Measurements from ENCODE around the gene C17orf67. TPM values are rescaled to one million over a fixed set of nuclear protein-coding genes. Genes with fewer than 3 reads are reported as not detected.
A peak's percentile ranks its signal among the peaks of the same experiment; 100 is the strongest.

C17orf67 gene
- total and polyA plus RNA-seq, 2 of the 13 experiments (the other 11 are each of a cell fraction or from before 2014, with no cell fraction given) = 0.41 to 0.86 TPM

DNA sequence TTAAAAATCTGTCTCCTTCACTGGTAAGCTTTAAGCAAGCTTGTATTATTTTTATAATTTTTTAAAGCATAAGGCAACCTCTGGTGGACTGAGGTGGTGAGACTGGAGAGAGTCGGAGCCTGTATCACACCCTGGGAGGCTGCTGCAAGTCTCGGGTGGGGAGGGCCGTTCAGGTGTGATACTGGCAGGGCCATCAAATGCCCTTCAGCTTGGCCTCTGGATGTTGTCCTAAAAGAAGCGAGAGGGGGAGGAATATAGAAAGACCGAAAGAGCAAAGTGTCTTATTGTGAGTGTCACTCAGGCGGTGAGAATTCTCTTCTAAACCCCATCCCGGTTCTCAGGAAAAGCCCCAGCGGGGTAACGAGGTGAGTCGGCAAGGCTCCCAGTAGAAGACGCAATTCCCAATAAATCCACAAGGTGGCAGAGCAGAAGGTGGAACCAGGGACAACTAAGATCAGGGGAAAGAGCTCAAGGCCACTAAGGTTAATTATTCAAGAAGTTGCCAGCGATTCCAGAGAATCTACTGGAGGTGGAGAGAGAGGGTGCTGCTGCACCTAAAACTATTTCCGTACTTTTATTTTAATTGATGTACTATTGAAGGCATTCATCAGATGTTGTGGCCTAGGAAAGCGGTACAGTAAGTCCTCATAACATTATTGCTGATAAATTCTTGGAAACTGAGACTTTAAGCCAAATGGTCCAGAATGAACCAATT is 14.1 kb downstream of the C17orf67 start (continued):
- TF ChIP-seq ZNF557 (CRISPR knock-in tag; IDR thresholded peaks at IDR 0.05) = no peak
- no peak for TF ChIP-seq ZNF253 (CRISPR knock-in tag; IDR thresholded peaks at IDR 0.05; ENCODE audit: borderline replicate concordance)
- TF ChIP-seq SP140L (CRISPR knock-in tag; IDR thresholded peaks at IDR 0.05; ENCODE audit: borderline replicate concordance) = peak; percentile 67; the same call in 1 of the 2 replicates
- no peak for TF ChIP-seq FOXM1 (CRISPR knock-in tag; IDR thresholded peaks at IDR 0.05)
- TF ChIP-seq ZNF251 (CRISPR knock-in tag; IDR thresholded peaks at IDR 0.05) = no peak
- TF ChIP-seq, protein P1, sequence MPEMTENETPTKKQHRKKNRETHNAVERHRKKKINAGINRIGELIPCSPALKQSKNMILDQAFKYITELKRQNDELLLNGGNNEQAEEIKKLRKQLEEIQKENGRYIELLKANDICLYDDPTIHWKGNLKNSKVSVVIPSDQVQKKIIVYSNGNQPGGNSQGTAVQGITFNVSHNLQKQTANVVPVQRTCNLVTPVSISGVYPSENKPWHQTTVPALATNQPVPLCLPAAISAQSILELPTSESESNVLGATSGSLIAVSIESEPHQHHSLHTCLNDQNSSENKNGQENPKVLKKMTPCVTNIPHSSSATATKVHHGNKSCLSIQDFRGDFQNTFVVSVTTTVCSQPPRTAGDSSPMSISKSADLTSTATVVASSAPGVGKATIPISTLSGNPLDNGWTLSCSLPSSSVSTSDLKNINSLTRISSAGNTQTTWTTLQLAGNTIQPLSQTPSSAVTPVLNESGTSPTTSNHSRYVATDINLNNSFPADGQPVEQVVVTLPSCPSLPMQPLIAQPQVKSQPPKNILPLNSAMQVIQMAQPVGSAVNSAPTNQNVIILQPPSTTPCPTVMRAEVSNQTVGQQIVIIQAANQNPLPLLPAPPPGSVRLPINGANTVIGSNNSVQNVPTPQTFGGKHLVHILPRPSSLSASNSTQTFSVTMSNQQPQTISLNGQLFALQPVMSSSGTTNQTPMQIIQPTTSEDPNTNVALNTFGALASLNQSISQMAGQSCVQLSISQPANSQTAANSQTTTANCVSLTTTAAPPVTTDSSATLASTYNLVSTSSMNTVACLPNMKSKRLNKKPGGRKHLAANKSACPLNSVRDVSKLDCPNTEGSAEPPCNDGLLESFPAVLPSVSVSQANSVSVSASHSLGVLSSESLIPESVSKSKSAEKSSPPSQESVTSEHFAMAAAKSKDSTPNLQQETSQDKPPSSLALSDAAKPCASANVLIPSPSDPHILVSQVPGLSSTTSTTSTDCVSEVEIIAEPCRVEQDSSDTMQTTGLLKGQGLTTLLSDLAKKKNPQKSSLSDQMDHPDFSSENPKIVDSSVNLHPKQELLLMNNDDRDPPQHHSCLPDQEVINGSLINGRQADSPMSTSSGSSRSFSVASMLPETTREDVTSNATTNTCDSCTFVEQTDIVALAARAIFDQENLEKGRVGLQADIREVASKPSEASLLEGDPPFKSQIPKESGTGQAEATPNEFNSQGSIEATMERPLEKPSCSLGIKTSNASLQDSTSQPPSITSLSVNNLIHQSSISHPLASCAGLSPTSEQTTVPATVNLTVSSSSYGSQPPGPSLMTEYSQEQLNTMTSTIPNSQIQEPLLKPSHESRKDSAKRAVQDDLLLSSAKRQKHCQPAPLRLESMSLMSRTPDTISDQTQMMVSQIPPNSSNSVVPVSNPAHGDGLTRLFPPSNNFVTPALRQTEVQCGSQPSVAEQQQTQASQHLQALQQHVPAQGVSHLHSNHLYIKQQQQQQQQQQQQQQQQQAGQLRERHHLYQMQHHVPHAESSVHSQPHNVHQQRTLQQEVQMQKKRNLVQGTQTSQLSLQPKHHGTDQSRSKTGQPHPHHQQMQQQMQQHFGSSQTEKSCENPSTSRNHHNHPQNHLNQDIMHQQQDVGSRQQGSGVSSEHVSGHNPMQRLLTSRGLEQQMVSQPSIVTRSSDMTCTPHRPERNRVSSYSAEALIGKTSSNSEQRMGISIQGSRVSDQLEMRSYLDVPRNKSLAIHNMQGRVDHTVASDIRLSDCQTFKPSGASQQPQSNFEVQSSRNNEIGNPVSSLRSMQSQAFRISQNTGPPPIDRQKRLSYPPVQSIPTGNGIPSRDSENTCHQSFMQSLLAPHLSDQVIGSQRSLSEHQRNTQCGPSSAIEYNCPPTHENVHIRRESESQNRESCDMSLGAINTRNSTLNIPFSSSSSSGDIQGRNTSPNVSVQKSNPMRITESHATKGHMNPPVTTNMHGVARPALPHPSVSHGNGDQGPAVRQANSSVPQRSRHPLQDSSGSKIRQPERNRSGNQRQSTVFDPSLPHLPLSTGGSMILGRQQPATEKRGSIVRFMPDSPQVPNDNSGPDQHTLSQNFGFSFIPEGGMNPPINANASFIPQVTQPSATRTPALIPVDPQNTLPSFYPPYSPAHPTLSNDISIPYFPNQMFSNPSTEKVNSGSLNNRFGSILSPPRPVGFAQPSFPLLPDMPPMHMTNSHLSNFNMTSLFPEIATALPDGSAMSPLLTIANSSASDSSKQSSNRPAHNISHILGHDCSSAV (CRISPR knock-in tag; IDR thresholded peaks at IDR 0.05; ENCODE audit: borderline replicate concordance) = no peak
- TF ChIP-seq, protein P2, sequence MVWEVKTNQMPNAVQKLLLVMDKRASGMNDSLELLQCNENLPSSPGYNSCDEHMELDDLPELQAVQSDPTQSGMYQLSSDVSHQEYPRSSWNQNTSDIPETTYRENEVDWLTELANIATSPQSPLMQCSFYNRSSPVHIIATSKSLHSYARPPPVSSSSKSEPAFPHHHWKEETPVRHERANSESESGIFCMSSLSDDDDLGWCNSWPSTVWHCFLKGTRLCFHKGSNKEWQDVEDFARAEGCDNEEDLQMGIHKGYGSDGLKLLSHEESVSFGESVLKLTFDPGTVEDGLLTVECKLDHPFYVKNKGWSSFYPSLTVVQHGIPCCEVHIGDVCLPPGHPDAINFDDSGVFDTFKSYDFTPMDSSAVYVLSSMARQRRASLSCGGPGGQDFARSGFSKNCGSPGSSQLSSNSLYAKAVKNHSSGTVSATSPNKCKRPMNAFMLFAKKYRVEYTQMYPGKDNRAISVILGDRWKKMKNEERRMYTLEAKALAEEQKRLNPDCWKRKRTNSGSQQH (CRISPR knock-in tag; IDR thresholded peaks at IDR 0.05; ENCODE audit: low read depth) = no peak
- TF ChIP-seq ZNF3 (CRISPR knock-in tag; IDR thresholded peaks at IDR 0.05) = no peak
- no peak; the same call in 1 of the 2 replicates for TF ChIP-seq FOXJ3 (CRISPR knock-in tag; IDR thresholded peaks at IDR 0.05; ENCODE audit: borderline replicate concordance)
- no peak for TF ChIP-seq STAT5B (CRISPR knock-in tag; IDR thresholded peaks at IDR 0.05)
- TF ChIP-seq RXRA (CRISPR knock-in tag; IDR thresholded peaks at IDR 0.05) = peak; percentile 47; the same call in 1 of the 2 replicates
- no peak for TF ChIP-seq MBD4 (IDR thresholded peaks at IDR 0.05; ENCODE audit: borderline replicate concordance, low read length)
- no peak for TF ChIP-seq SIN3B (IDR thresholded peaks at IDR 0.05; ENCODE audit: low read length)
- peak; percentile 51; the same call in 1 of the 2 replicates for TF ChIP-seq ZNF12 (CRISPR knock-in tag; IDR thresholded peaks at IDR 0.05)
- TF ChIP-seq SYNCRIP (IDR thresholded peaks at IDR 0.05; ENCODE audit: insufficient read depth, low read depth, low read length) = no peak
